GM19328 (cell line): ENCODE measurements around the gene NRXN3.

Experiments
- ATAC-seq: cut with Tn5 transposase; IDR thresholded peaks from one replicate; pipeline ENCODE4 v1.9.1; 2021; ENCODE audit warnings: mild to moderate bottlenecking, moderate library complexity; ENCODE audit not compliant: unreplicated experiment

The NRXN3 gene

DNA sequence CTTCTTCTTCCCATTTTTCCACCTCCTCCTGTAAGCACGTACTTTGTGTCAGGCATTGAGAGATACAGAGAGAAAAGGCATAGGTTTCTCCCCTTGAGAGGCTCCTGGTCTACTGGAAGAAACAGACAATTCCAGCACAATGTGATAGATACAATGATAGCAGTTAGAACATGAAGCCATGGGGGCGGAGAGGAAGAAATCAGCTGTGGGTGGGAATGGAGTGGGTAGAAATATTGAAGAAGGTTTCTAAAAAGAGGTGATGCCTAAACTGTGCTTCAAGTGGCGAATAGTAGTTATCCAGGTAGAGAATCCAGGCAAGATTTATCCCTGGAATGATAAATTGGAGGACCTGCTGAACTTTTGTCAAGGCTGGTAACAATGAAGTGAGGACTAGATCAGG, 528.8 kb downstream of the NRXN3 start:
- no peak for ATAC-seq

DNA sequence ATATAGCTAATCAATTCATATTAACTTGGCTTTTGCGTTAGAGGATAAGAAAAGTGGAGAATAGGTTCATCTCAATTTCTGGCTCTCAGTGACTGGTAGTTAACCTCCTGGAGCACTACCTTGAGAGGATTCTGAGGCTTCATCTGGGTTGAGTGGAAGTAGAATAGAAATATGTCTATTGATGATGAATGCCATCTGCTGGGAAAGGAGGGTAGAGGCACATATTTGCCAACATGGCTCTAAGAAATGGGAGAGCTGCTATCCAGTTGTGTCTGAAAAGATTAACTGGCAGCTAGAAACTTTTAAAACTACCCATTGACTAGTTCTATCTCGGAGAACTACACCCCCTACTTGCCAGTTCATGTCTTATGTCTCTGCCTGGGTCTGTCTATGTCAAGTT, 530.1 kb downstream of the NRXN3 start:
- ATAC-seq = no peak

DNA sequence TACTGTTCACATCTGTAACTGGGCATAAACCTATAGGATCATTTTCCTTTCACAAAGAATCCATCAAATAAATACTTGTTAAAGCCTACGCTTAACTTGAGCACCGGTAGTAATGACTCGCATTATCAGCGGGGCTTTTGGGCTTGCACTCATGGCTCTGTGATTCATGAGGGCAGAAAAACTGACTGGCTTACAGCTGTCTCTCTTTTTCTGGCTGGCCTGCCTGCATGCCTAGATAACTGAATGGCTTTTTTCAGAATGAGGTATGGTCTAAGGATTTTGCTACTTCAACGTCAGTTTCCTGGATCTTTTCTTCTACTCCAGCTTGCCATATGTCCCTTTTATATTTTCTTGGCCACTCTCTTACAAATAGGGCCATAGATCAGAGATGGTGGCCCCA, 531.1 kb downstream of the NRXN3 start:
- ATAC-seq = no peak

DNA sequence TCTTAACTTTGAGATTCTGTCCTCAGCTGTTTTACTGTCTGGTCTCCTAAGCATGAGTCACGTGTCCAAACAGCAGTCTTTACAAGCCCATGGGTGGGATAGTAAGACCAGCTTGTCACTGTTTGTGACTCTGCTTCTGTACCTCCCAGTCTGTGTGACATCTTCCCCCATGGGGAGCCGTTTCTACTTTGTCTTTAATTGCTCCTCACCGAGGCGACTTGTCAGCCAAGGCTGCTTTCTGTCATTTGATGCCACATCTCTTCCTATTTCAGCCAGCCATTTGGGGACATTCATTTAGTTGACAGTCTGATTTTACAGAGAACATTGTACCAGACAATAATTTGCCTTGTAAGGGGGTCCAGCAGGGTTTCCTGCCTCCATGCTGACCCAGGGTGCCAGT, 534.8 kb downstream of the NRXN3 start:
- ATAC-seq = no peak

DNA sequence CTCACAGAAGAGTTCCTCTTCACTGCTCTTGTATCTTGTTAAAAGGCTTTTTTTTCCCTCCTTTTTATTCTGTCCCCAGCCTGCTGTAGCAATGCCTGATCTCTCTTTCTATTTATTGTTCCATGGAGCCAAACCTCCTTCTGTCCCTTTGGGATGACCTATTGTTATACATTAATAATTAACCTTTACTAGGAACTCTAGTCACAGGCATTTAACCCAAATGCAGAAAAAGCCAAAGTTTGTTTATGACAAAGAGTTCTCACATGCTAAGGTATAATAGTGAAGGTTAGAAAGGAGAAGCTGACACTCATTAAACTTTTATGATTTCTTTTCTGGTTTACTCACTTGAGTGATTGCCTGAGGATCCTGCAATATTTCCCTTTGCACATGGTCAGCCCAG, 535.8 kb downstream of the NRXN3 start:
- ATAC-seq = no peak

DNA sequence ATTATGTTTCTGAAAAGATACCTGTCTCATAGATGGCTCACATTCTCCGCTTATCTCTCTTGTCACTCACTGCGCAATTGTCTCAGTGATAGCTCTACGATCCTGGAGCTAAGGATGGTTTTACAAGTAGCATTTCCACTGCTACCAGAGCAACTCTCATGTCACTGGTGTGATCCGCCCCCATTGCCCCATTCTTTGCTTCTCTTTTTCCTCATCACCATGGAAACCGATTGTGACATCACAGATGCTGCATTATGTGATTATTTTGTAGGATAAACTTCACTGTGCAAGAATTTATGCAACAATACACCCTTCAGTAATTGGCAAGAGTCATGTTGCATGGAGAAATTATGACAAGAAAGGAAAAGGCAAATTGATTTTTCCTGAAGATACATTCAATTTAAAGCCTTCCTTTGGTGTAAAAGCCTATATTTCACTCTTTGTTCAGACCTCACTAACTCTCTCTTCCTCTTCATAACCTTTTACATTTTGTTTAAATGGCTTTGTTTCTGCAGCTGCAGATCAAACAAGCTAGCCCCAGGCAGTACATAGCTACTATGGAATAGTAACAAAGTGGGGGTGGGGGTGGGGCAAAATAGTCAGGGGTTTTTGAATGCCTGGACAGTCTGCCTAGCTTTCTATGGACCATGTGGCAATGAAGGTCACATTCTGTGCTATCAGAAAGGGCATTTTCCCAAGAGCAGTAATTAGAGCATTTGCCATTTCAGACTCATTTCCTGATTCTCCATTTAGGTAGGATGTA, 539.8 kb downstream of the NRXN3 start:
- ATAC-seq = no peak

DNA sequence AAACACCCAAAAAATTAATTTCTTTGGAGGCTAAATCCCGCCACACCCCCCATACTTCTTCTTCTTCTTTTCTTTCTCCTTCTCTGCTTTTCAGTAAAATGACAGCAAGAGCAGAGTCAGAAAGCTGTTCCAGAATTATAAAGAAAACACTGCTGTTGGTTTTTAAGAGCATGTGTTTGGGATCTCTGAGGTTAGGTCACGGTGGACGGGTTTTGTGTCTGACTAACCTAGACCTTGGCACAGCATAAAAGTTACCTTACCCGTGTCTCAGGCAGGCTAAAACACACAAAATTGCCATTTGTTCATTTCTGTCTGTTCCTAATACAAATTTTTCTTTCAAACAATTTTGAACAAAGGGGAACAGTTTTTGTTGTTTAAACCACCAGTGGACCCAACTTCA, 540.8 kb downstream of the NRXN3 start:
- no peak for ATAC-seq

DNA sequence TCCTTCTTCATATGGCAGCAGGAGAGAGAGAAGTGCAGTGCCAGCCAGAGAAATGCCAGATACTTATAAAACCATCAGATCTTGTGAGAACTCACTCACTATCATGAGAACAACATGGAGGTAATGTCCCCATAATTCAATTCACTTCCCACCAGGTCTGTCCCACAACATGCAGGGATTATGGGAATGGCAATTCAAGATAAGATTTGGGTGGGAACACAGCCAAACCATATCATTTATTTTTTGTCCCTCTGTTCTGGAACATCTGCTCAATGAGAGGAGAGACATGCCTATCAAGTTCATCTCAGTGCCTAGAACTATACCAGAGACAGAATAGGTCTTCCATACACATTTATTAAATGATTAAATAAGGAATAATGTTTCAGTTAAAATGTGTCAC, 543.5 kb downstream of the NRXN3 start:
- no peak for ATAC-seq

DNA sequence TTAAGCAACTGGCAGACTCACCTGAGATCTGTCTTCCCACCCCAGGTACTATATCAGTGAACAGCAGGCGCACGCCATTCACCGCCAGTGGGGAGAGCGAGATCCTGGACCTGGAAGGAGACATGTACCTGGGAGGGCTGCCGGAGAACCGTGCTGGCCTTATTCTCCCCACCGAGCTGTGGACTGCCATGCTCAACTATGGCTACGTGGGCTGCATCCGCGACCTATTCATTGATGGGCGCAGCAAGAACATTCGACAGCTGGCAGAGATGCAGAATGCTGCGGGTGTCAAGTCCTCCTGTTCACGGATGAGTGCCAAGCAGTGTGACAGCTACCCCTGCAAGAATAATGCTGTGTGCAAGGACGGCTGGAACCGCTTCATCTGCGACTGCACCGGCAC, 544.5 kb downstream of the NRXN3 start:
- no peak for ATAC-seq

DNA sequence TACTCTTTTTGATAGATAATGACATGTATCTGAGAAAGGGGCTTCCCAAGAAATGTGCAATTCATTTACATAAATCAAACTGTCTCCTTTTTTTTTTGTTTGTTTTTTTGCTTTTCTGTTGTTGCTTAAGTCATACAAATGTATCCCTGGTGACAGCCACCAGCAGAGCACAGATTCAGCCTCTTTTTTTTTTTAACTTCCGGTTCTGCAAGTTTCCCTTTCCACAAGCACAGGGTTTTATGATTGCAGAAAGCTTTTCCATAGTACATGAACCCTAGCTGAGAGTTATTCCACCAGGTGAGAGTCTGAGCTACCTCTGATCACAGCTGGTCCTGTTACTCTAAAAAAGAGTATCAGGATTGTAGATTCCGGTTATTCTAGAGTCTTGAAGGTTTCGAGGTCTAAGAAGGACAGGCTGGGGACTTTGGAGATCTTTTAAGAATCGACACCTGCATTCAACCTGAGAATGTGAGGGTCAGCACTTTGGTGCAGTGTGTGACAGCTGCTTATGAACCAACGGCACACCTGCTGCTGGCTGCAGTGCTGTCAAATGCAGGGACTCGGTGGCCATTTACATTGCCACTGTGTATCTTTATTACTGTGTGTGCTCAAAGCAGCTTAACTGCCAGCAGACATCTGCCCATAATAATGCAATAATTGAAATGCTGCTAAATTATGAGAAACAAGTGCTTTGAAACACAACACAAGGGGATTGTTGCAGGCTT, 551.7 kb downstream of the NRXN3 start:
- ATAC-seq = no peak

DNA sequence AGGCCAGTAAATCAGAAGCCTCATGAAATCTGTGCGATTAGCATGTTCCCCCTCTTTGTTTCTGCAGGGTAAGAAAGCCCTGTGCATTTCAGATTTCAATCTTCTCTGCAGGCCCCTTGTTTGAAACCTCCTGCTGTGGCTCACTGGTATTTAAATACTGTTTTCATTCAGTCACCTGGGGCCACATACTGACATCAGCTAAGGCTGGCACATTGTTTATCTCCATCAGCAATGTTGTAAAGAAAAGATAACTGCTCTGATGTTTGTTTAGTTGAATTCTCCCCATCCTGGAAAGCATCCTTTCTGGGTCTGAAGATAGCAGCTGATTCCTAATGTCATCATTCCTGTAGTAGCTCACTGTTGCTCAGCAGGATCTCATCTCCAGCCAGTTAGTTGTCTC, 554.9 kb downstream of the NRXN3 start:
- ATAC-seq = no peak

DNA sequence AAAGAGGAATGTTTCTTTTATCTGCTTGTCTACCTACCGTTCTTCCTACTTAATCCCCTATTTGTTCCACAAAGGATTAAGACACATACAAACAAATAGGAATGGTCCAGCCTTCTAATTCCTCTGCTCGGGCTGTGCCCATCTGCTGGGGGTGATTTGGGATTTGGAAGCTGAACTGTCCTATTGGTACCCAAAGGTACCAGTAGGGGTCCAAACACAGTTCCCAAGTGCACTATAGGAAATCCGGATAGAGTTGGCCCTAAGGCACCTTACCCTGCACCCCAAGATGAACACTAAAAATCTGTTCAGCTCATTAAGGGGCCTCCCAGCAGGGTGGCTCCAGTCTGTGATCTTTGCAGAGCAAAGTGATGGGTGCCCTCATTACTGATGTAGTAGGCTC, 566.9 kb downstream of the NRXN3 start:
- ATAC-seq = no peak

DNA sequence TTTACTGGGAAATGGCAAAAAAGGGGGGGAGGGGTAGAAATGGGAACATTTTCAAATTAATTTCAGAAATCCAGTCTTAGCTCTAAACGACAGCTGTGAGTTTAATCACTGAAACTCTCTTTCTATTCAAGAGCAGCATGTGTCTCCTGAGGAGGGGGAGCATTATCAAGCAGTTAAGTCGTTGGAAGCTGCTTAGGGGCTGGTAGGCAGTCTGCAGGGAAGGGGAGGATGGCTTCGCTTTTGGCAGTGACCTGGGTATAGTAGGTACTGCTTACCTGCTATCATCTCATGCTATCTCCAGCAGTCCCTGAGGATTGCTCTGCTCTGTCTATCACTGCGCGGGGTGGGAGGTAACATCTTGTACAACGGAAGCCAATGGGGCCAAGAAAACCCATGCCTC, 567.4 kb downstream of the NRXN3 start:
- ATAC-seq = no peak

DNA sequence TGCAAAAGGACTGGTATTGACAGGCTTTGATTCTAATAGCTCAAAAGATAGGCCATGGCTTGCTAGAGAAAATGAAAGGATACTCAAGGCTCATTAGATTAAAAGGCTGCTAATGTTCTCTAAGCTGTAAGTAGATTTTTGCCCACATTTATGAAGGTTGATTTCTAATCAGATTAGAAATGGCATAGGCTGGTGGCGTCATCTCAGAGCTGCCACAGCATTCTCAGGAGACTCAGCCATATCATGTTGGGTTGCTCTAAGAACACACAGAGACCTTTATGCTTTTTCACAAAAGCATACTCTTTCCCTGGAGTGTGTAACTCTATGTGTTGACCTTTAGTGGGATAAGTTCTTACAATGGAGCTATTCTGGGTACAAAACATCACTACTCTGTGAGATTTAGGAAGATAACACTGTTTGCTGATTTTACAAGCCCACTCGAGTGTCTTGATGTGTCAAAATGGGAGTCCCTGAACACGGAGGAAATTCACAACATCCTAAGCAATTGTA, 576.0 kb downstream of the NRXN3 start:
- ATAC-seq = no peak

DNA sequence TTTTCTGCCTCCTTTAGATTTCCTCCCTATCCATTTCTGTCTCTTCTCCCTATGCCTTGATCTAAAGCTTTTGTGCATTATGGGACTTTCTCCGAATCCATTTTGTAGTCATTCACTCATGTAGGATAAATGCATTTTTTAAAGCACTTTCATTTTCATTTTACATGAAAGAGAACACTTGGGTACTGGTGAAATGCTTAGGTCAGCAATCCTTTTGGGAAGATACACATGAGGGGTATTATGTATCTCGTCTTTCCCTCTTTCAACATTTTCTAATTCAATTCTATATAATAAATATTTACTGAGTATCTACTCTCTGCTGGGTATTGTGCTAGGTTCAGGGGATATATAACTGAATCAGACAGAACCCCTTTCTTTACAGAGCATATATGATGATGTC, 577.6 kb downstream of the NRXN3 start:
- ATAC-seq = no peak

DNA sequence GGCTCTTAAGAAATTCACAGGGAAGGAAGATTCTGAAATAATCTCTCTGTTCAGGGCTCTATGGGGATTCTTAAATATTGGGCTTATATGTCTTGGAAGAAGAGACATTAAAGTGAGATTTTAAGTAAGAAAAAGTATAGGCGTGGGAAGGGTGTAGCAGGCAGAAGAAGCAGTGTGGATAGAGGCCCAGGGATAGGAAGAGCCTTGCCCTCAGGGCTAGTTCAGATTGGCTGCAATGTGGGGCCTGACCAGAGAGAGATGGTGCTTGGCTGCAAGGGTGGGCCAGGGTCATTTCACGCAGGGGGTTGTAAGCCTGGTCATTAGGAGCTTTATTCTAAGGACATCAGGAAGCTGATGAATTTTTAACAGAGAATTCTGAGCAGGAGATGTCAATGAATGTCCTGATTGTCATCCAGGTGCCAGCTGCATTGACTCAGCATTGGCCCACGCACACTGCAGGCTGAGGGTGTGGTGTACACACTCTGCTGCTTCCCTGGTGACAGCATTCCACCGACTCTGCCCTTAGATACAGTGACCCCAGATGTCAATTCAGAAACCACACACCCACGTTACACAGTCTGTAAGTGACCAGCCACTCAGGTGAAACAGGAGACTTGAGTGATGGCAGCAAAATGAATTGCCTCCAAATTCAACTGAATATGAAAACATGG, 582.5 kb downstream of the NRXN3 start:
- ATAC-seq = no peak

DNA sequence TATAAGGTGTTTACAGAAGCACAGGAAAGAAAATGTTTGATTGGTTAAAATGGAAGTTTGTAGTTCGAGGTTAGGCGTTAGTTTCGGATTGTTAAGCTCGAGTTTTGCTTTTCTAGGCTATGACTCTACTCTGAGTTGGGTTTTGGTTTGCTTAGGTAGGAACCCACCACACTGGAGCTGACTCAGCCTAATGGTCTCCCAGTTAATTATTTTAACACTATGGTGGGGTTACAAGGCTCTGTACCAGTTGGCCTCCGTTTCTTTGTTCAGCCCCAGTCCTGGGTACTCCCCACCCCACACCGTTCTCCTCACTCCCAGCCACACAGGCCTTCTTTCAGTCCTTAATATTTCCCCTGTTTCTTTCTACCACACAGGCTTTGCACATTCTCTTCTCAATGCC, 583.9 kb downstream of the NRXN3 start:
- ATAC-seq = no peak

DNA sequence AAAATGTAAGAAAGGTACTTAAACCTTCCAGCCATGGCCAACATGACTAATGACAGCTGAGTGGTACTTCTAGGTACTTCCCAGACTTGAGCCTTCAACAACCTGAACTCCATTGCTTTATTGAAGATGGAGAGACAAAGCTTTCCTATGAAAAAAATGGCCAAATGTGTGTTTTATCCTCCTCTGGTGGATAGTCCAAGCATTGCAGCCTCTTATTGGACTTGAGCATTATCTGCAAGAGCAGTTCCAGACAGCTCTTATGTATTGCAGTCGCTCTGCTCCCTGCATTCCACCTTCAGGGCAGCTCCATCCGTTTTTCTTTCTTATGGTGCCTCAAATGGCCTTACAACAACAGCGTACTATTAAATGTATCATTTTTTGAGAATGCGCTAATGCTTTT, 588.2 kb downstream of the NRXN3 start:
- ATAC-seq = no peak

DNA sequence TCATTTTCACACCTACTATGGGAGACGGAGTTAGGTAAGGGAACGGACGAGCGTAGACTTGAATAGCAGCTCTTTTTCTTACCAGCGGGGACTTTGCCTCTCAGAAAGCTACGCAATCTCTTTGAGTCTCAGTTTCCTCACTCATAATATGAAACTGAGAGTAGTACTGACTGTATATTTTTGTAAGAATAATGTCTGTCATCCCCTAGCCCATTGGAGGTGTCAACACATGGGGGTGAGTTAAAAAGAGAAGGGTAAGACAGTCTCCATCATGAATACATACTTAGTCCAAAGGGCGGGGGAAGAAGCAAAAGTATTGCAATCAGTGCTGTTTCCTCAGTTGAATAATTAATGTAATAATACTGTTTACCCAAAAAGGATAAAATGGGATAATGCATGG, 592.2 kb downstream of the NRXN3 start:
- ATAC-seq = no peak

DNA sequence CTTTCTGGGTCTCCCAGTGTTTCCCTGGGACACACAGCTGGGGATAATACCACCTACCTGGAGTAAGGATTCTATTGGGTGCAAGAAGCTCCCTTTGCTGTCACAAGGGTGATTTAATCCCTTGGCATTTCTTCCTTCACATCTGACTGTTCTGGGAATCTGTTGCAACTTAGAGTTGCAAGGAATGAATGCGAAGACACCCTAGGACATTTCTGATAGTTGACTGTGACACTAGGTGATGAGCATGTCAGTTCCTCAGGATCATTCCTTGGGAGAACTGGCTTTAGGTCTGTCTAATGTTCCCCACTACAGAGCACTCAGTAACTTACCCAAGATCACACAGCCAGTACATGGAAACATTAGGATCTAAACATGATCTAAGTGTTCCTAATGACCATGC, 593.6 kb downstream of the NRXN3 start:
- no peak for ATAC-seq

DNA sequence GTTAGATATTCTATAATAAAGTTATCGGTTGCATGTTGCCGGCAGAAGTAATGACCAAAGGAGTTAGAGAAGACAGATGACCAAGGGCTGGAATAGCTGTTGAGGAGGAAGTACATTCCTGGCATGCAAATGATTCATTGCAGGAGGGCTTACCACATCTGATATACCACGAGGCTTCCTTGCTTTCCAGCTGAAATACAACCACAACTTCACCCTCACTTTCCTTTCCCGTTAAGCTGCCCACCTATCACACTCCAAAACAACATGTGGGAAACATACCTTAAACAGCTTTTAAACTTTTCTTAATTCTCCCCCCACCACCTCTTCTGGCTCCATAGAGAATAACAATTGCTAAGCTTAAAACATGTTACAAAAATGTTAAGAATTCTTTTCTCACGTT, 594.1 kb downstream of the NRXN3 start:
- ATAC-seq = no peak

DNA sequence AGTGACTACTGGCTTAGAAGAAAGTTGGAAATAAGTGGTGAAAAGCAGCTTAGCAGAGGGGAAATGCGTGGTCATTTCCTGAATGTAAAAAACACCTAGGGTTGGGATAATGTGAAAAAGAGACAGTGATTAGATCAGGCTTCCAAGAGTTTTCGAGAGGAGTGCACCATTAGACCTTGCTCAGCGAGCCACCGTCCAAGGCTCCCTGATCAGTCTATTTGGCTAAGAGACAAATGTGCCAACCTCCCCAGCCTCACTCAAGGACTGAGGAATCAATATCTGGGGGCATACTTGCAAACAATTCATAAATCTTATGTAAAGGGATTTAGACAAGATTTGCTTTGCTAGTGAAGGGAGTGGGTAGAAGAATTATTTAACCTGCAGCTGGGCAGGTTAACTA, 594.5 kb downstream of the NRXN3 start:
- ATAC-seq = no peak
